Neural cell (in vitro differentiated cells): Measurements from ENCODE around the gene CBFA2T3. TPM values are rescaled to one million over a fixed set of nuclear protein-coding genes. Genes with fewer than 3 reads are reported as not detected.

Experiments
- H2AFZ ChIP-seq: fragments of 200-600, 300-800 bp; sonication (generic), shearing (Covaris generic); 2 replicates; pipeline ENCODE4 v1.6.0; 2014; ENCODE audit warnings: low read depth, mild to moderate bottlenecking, antibody characterized with exemption, low read length, moderate library complexity
- H3F3A ChIP-seq: fragments of 200-600 bp; shearing (Covaris generic); 2 replicates; pipeline ENCODE4 v1.6.1; 2016; ENCODE audit warnings: mild to moderate bottlenecking, moderate library complexity, mixed read lengths, antibody characterized with exemption, low read length; ENCODE audit not compliant: insufficient read depth, poor library complexity, severe bottlenecking
- H3K27ac ChIP-seq: fragments of 200-600, 300-800 bp; sonication (generic), shearing (Covaris generic); 2 replicates; pipeline ENCODE4 v1.5.1; 2014; ENCODE audit warnings: mild to moderate bottlenecking, low read length, moderate library complexity
- H3K27me3 ChIP-seq: fragments of 300-800, 200-600 bp; sonication (generic), shearing (Covaris generic); 2 replicates; pipeline ENCODE4 v1.6.0; 2014; ENCODE audit warnings: mild to moderate bottlenecking, low read depth, low read length, moderate library complexity; ENCODE audit not compliant: insufficient read depth
- H3K36me3 ChIP-seq: fragments of 300-800, 200-600 bp; sonication (generic), shearing (Covaris generic); 2 replicates; pipeline ENCODE4 v1.5.1; 2014; ENCODE audit warnings: mild to moderate bottlenecking, antibody characterized with exemption, low read length, moderate library complexity; ENCODE audit not compliant: insufficient read depth
- H3K4me2 ChIP-seq: fragments of 300-800, 200-600 bp; sonication (generic), shearing (Covaris generic); 2 replicates; pipeline ENCODE4 v1.6.0; 2014; ENCODE audit warnings: mild to moderate bottlenecking, low read length
- H3K4me3 ChIP-seq: fragments of 300-800, 200-600 bp; sonication (generic), shearing (Covaris generic); 2 replicates; pipeline ENCODE4 v1.5.1; 2014; ENCODE audit warnings: mild to moderate bottlenecking, low read length, moderate library complexity
- H3K79me2 ChIP-seq: fragments of 200-600 bp; shearing (Covaris generic); replicated peaks from 2 replicates; pipeline ENCODE4 v1.6.0; 2014; ENCODE audit warnings: mild to moderate bottlenecking, low read length, moderate library complexity; ENCODE audit not compliant: insufficient read depth
- H3K9ac ChIP-seq: fragments of 300-800, 200-600 bp; sonication (generic), shearing (Covaris generic); 2 replicates; pipeline ENCODE4 v1.6.1; 2016; ENCODE audit warnings: mild to moderate bottlenecking, low read length, mixed read lengths
- H3K9me2 ChIP-seq: fragments of 200-600 bp; shearing (Covaris generic); 2 replicates; pipeline ENCODE4 v1.6.1; 2016; ENCODE audit warnings: mild to moderate bottlenecking, low read length, mixed read lengths; ENCODE audit not compliant: insufficient read depth
- H3K9me3 ChIP-seq: fragments of 200-600, 300-800 bp; sonication (generic), shearing (Covaris generic); 2 replicates; pipeline ENCODE4 v1.6.1; 2016; ENCODE audit warnings: mild to moderate bottlenecking, mixed run types, low read length, moderate library complexity, mixed read lengths
- H4K20me1 ChIP-seq: fragments of 200-600 bp; shearing (Covaris generic); 2 replicates; pipeline ENCODE4 v1.6.1; 2016; ENCODE audit warnings: mild to moderate bottlenecking, mixed run types; ENCODE audit not compliant: insufficient read depth
- EP300 ChIP-seq: fragments of 450-650 bp; conservative IDR thresholded peaks from 2 replicates; pipeline ENCODE4 v1.6.1; 2014; ENCODE audit warnings: antibody characterized with exemption, mild to moderate bottlenecking, moderate library complexity; ENCODE audit not compliant: poor library complexity, severe bottlenecking
- EZH2 ChIP-seq: fragments of 200-600, 300-800 bp; shearing (Covaris generic), sonication (generic); IDR thresholded peaks from 2 replicates; pipeline ENCODE4 v1.6.1; 2014; ENCODE audit warnings: antibody characterized with exemption, low read length, borderline replicate concordance, mild to moderate bottlenecking; ENCODE audit not compliant: insufficient read depth, poor library complexity, severe bottlenecking
- MXI1 ChIP-seq: fragments of 450-650 bp; conservative IDR thresholded peaks from 2 replicates; pipeline ENCODE4 v1.6.1; 2014; ENCODE audit warnings: antibody characterized with exemption, mild to moderate bottlenecking; ENCODE audit not compliant: poor library complexity, severe bottlenecking
- POLR2AphosphoS5 ChIP-seq: IDR thresholded peaks from 2 replicates; pipeline ENCODE4 v1.6.1; 2012
- RAD21 ChIP-seq: fragments of 450-650 bp; conservative IDR thresholded peaks from 2 replicates; pipeline ENCODE4 v1.6.1; 2014; ENCODE audit warnings: antibody characterized with exemption, mild to moderate bottlenecking, moderate library complexity
- REST ChIP-seq: IDR thresholded peaks from 2 replicates; pipeline ENCODE4 v1.6.1; 2012; ENCODE audit warnings: borderline replicate concordance
- SMC3 ChIP-seq: fragments of 450-650 bp; conservative IDR thresholded peaks from 2 replicates; pipeline ENCODE4 v1.6.1; 2014; ENCODE audit warnings: antibody characterized with exemption, mild to moderate bottlenecking, moderate library complexity; ENCODE audit not compliant: poor library complexity
- TAF1 ChIP-seq: IDR thresholded peaks from 2 replicates; pipeline ENCODE4 v1.6.1; 2012; ENCODE audit warnings: low read depth
- polyA plus RNA-seq: library from polyadenylated mRNA; depleted of rRNA; stranded (reverse); fragments of >200 nt; gene quantifications from 2 replicates; pipeline ENCODE4 v1.2.3, GENCODE V29; 2014
- TF ChIP-seq, protein P1 (sequence below): fragments of 450-650 bp; IDR thresholded peaks from 2 replicates; pipeline ENCODE4 v1.5.1; 2014; ENCODE audit warnings: antibody characterized with exemption, mild to moderate bottlenecking, moderate library complexity; ENCODE audit not compliant: poor library complexity, severe bottlenecking

Gene CBFA2T3
- polyA plus RNA-seq, 1 donor from 2014 or later, result 2.1 TPM

DNA sequence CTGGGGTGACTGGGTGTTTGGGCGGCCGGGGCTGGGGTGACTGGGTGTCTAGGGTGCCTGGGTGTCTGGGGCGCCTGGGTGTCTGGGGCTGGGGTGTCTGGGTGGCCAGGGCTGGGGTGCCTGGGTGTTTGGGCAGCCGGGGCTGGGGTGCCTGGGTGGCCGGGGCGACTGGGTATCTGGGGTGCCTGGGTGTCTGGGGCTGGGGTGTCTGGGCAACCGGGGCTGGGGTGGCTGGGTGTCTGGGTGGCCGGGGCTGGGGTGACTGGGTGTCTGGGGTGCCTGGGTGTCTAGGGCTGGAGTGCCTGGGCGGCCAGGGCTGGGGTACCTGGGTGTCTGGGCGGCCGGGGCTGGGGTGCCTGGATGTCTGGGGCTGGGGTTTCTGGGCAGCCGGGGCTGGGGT lies 151.9 kb downstream of the CBFA2T3 start:
- Histone ChIP-seq H3F3A (no peaks in the 10 kb centered on the region), H3K36me3 (no peaks in the 10 kb centered on the region), H3K27ac (no peak overlapping the region)

More for the DNA sequence above, 151.9 kb downstream of the CBFA2T3 start:
- no peaks in the 10 kb centered on the region for H3K9me2 ChIP-seq
- no peak overlapping the region for H3K9ac ChIP-seq
- no peak overlapping the region for H3K4me3 ChIP-seq
- no peaks in the 10 kb centered on the region for H3K79me2 ChIP-seq
- no peaks in the 10 kb centered on the region for H3K27me3 ChIP-seq
- H2AFZ ChIP-seq, result no peak overlapping the region
- H3K4me2 ChIP-seq, result no peak overlapping the region
- no peaks in the 10 kb centered on the region for H4K20me1 ChIP-seq
- no peak for TF ChIP-seq TAF1
- TF ChIP-seq EZH2, result no peak
- no peak for TF ChIP-seq EP300
- no peak for TF ChIP-seq SMC3
- TF ChIP-seq POLR2AphosphoS5, result no peak
- TF ChIP-seq, protein P1, sequence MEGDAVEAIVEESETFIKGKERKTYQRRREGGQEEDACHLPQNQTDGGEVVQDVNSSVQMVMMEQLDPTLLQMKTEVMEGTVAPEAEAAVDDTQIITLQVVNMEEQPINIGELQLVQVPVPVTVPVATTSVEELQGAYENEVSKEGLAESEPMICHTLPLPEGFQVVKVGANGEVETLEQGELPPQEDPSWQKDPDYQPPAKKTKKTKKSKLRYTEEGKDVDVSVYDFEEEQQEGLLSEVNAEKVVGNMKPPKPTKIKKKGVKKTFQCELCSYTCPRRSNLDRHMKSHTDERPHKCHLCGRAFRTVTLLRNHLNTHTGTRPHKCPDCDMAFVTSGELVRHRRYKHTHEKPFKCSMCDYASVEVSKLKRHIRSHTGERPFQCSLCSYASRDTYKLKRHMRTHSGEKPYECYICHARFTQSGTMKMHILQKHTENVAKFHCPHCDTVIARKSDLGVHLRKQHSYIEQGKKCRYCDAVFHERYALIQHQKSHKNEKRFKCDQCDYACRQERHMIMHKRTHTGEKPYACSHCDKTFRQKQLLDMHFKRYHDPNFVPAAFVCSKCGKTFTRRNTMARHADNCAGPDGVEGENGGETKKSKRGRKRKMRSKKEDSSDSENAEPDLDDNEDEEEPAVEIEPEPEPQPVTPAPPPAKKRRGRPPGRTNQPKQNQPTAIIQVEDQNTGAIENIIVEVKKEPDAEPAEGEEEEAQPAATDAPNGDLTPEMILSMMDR, result no peak
- no peak for TF ChIP-seq REST
- TF ChIP-seq MXI1, result no peak
- no peak for TF ChIP-seq RAD21
- no peaks in the 10 kb centered on the region for H3K9me3 ChIP-seq

Other genes starting within 250 kb of the CBFA2T3 start
- gene PIEZO1, start 192.0 kb downstream of the CBFA2T3 start, polyA plus RNA-seq, result not detected in 2 replicates
- gene CDT1, start 173.4 kb downstream of the CBFA2T3 start, polyA plus RNA-seq, result 1.0 and 5.2 TPM in 2 replicates
- gene APRT, start 165.3 kb downstream of the CBFA2T3 start, polyA plus RNA-seq, result 52.0 and 52.5 TPM in 2 replicates
- 18.9 and 19.4 TPM in 2 replicates for gene GALNS, start 120.3 kb downstream of the CBFA2T3 start, polyA plus RNA-seq
- gene TRAPPC2L, start 120.1 kb downstream of the CBFA2T3 start, polyA plus RNA-seq, result 56.8 and 70.2 TPM in 2 replicates
- 0.20 and 0.48 TPM in 2 replicates for gene PABPN1L, start 110.5 kb downstream of the CBFA2T3 start, polyA plus RNA-seq
- gene ACSF3, start 116.6 kb upstream of the CBFA2T3 start, polyA plus RNA-seq, result 20.8 and 37.0 TPM in 2 replicates
- gene CDH15, start 194.5 kb upstream of the CBFA2T3 start, polyA plus RNA-seq, result not detected in 2 replicates
- not detected in 2 replicates for gene SLC22A31, start 223.3 kb upstream of the CBFA2T3 start, polyA plus RNA-seq
- 14.7 and 16.3 TPM in 2 replicates for gene ZNF778, start 240.5 kb upstream of the CBFA2T3 start, polyA plus RNA-seq